Esophagus squamous epithelium (tissue), 5 donors: Measurements from ENCODE around the gene BRINP3. TPM values are rescaled to one million over a fixed set of nuclear protein-coding genes. Genes with fewer than 3 reads are reported as not detected.

Experiments used
- DNase-seq: peaks from one replicate; lab custom pipeline; 2025; lab: John Stamatoyannopoulos, UW
- H3K27ac ChIP-seq, 4 donors: fragments of 200-600 bp; sonication (generic); one replicate each; pipeline ENCODE4 v1.5.1; 2016 to 2019; ENCODE audit warnings: mild to moderate bottlenecking in 1 of 4
- H3K27me3 ChIP-seq, 4 donors: fragments of 200-600 bp; sonication (generic); 1 replicate in 3 of 4; 2 replicates in 1 of 4; pipeline versions ENCODE4 v1.5.1 to v1.6.0; 2017 to 2021; ENCODE audit warnings: antibody characterized with exemption in 1 of 4
- H3K36me3 ChIP-seq, 3 donors: fragments of 200-600 bp; sonication (generic); one replicate each; pipeline ENCODE4 v1.5.1; 2016 to 2019
- H3K4me1 ChIP-seq, 3 donors: fragments of 200-600 bp; sonication (generic); one replicate each; pipeline ENCODE4 v1.5.1; 2017 to 2019
- H3K4me3 ChIP-seq, 4 donors: fragments of 200-600 bp; sonication (generic); 1 replicate in 3 of 4; 2 replicates in 1 of 4; pipeline ENCODE4 v1.5.1; 2016 to 2019; ENCODE audit warnings: mild to moderate bottlenecking in 2 of 4, moderate library complexity in 1 of 4
- H3K9me3 ChIP-seq, 3 donors: fragments of 200-600 bp; sonication (generic); one replicate each; pipeline ENCODE4 v1.5.1; 2016 to 2019
- CTCF ChIP-seq, 6 experiments: fragments of 450-650 bp in 4 of 6; fragments of 200-600 bp in 2 of 6; sonication (generic) in 2 of 6; IDR thresholded peaks; one replicate each; pipeline ENCODE4 v1.5.1; 2016 to 2019; ENCODE audit warnings: antibody characterized with exemption in 6 of 6, mild to moderate bottlenecking in 4 of 6, moderate library complexity in 4 of 6
- POLR2A ChIP-seq, 4 donors: fragments of 450-650 bp; IDR thresholded peaks; one replicate each; pipeline ENCODE4 v1.6.1; 2017; ENCODE audit warnings: antibody characterized with exemption in 4 of 4, mild to moderate bottlenecking in 4 of 4, moderate library complexity in 3 of 4
- WGBS, 2 donors: methylation state at CpG; one replicate each; pipeline ENCODE4 v1.1.5; 2018; 5-methylcytosine and 5-hydroxymethylcytosine counted together
- intact Hi-C: fragments of 100-400 bp; cut with DNase I; formaldehyde crosslinking; loops from one replicate; pipeline ENCODE4 v1.15.0; 2022
- total RNA-seq, 4 donors: library from RNA; depleted of rRNA; stranded (reverse); fragments of >200 nt; gene quantifications; one replicate each; pipeline ENCODE4 v1.1.0, GENCODE V29; 2016
- donor health status: DM: yes; HTN: yes; CAD: no.

BRINP3 gene
- total RNA-seq, 4 donors from 2014 or later: 0.50 to 0.95 TPM; not detected in 2

- Histone ChIP-seq H3K36me3 (no peaks in the 10 kb centered on the region), H3K4me1 (no peaks in the 10 kb centered on the region), H3K4me3 (no peak overlapping the region), H3K27me3 (no peaks in the 10 kb centered on the region), H3K27ac (no peak overlapping the region), H3K9me3 (no peaks in the 10 kb centered on the region)
- intact Hi-C loops: no loop called here
- WGBS, 2 donors: 69 to 81% methylated on average over 3 of the region's 3 CpGs
- no peak for TF ChIP-seq CTCF (IDR thresholded peaks at IDR 0.05)
- no peak for TF ChIP-seq POLR2A (IDR thresholded peaks at IDR 0.05)
- no peak for DNase-seq
Observed at GRCh38 chr1:190101756-190102155, 375.9 kb downstream of the BRINP3 start.

GRCh38 chr1:190098756-190099155, 378.9 kb downstream of the BRINP3 start:
- H3K4me1 ChIP-seq: no peaks in the 10 kb centered on the region
- no peaks in the 10 kb centered on the region for H3K36me3 ChIP-seq
- no peak for TF ChIP-seq CTCF (IDR thresholded peaks at IDR 0.05)
- no peak for TF ChIP-seq POLR2A (IDR thresholded peaks at IDR 0.05)
- no peak overlapping the region for H3K4me3 ChIP-seq
- no peaks in the 10 kb centered on the region for H3K27me3 ChIP-seq
- DNase-seq: no peak
- no peaks in the 10 kb centered on the region for H3K9me3 ChIP-seq
- WGBS, 2 donors: 85 to 86% methylated on average over 15 to 20 of the region's 22 CpGs
- intact Hi-C loops: no loop called here
- H3K27ac ChIP-seq: no peak overlapping the region

GRCh38 chr1:190098107-190098506, 379.6 kb downstream of the BRINP3 start:
- Histone ChIP-seq H3K4me1 (no peaks in the 10 kb centered on the region), H3K27ac (no peak overlapping the region), H3K4me3 (no peak overlapping the region), H3K36me3 (no peaks in the 10 kb centered on the region), H3K27me3 (no peaks in the 10 kb centered on the region), H3K9me3 (no peaks in the 10 kb centered on the region)
- intact Hi-C loops: no loop called here
- TF ChIP-seq POLR2A (IDR thresholded peaks at IDR 0.05) (no peak), CTCF (IDR thresholded peaks at IDR 0.05) (no peak)
- WGBS, 2 donors: 73 to 80% methylated on average over 6 to 7 of the region's 7 CpGs
- DNase-seq: no peak

- 88 to 94% methylated on average over 1 of the region's 1 CpG for WGBS, 2 donors
Observed at GRCh38 chr1:190095596-190095995, 382.1 kb downstream of the BRINP3 start.

GRCh38 chr1:190084552-190084951, 393.1 kb downstream of the BRINP3 start:
- no peak for TF ChIP-seq CTCF (IDR thresholded peaks at IDR 0.05)
- no peak for TF ChIP-seq POLR2A (IDR thresholded peaks at IDR 0.05)
- Histone ChIP-seq H3K9me3 (no peaks in the 10 kb centered on the region), H3K4me1 (no peaks in the 10 kb centered on the region), H3K27me3 (no peaks in the 10 kb centered on the region), H3K36me3 (no peaks in the 10 kb centered on the region), H3K27ac (no peak overlapping the region), H3K4me3 (no peak overlapping the region)
- WGBS, 2 donors: 42 to 51% methylated on average over 5 of the region's 8 CpGs
- intact Hi-C loops: no loop called here
- no peak for DNase-seq

More at GRCh38 chr1:190095596-190095995, 382.1 kb downstream of the BRINP3 start:
- H3K4me1 ChIP-seq: no peaks in the 10 kb centered on the region
- H3K36me3 ChIP-seq: no peaks in the 10 kb centered on the region
- no peaks in the 10 kb centered on the region for H3K27me3 ChIP-seq
- no peaks in the 10 kb centered on the region for H3K9me3 ChIP-seq
- H3K27ac ChIP-seq: no peak overlapping the region
- intact Hi-C loops: no loop called here
- no peak for TF ChIP-seq POLR2A (IDR thresholded peaks at IDR 0.05)
- TF ChIP-seq CTCF (IDR thresholded peaks at IDR 0.05): no peak
- no peak overlapping the region for H3K4me3 ChIP-seq
- no peak for DNase-seq
